ENCODE results near the gene UGT1A1. TPM values are rescaled to one million over a fixed set of nuclear protein-coding genes. Genes with fewer than 3 reads are reported as not detected.
A peak's percentile ranks its signal among the peaks of the same experiment; 100 is the strongest.
"Not testable (repeated sequence)": the region's sequence is repeated elsewhere in the genome, so short reads cannot be mapped to it uniquely, and the experiment has no call there.

The UGT1A1 gene
- total RNA-seq = not detected
- total RNA-seq = 0 to 0.12 reads per million in 2 donors

- no peak within 1 kb of the TSS for H3K27ac Mint-ChIP-seq
- DNase-seq = no peak
- peaks cover 31% of the 10 kb centered on the region for H3K27me3 Mint-ChIP-seq
- H3K4me1 Mint-ChIP-seq = no peaks in the 10 kb centered on the region
- H3K4me3 Mint-ChIP-seq = no peak within 1 kb of the TSS
- no peaks in the 10 kb centered on the region for H3K36me3 Mint-ChIP-seq (ENCODE audit: low read depth)
- ATAC-seq = no peak
- H3K9me3 ChIP-seq (ENCODE audit: control insufficient read depth, low read length, poor library complexity, severe bottlenecking) = no peaks in the 10 kb centered on the region
Measured at GRCh38 chr2:233760043-233760442, at the start of gene UGT1A1. Gene UGT1A1 (plus strand): TSS chr2:233760270. CDS start chr2:233760288, 18 bp downstream.

GRCh38 chr2:233711312-233712008 lies 48.6 kb upstream of the UGT1A1 start:
- peaks cover 7% of the 10 kb centered on the region for H3K36me3 Mint-ChIP-seq (ENCODE audit: low read depth)
- no peaks in the 10 kb centered on the region for H3K9me3 ChIP-seq (ENCODE audit: control insufficient read depth, low read length, poor library complexity, severe bottlenecking)
- H3K4me3 Mint-ChIP-seq = no peak overlapping the region
- peaks cover 77% of the 10 kb centered on the region for H3K27me3 Mint-ChIP-seq
- peaks cover 8% of the 10 kb centered on the region for H3K4me1 Mint-ChIP-seq
- DNase-seq (peak; percentile 23 to 59 (median 30)), ATAC-seq (peak; percentile 61)
- no peak overlapping the region for H3K27ac Mint-ChIP-seq

GRCh38 chr2:233712611-233713261 lies 47.3 kb upstream of the UGT1A1 start, which contains the start of gene UGT1A5:
Gene UGT1A5 (plus strand): TSS chr2:233712907. CDS start chr2:233712992, 85 bp downstream.
- Mint-ChIP-seq H3K27me3 (peaks cover 81% of the 10 kb centered on the region), H3K36me3 (ENCODE audit: low read depth) (peaks cover 3% of the 10 kb centered on the region), H3K27ac (no peak within 1 kb of the TSS), H3K4me1 (peaks cover 8% of the 10 kb centered on the region), H3K4me3 (no peak within 1 kb of the TSS)
- no peaks in the 10 kb centered on the region for H3K9me3 ChIP-seq (ENCODE audit: control insufficient read depth, low read length, poor library complexity, severe bottlenecking)
- no peak for ATAC-seq
- no peak for DNase-seq

DNA sequence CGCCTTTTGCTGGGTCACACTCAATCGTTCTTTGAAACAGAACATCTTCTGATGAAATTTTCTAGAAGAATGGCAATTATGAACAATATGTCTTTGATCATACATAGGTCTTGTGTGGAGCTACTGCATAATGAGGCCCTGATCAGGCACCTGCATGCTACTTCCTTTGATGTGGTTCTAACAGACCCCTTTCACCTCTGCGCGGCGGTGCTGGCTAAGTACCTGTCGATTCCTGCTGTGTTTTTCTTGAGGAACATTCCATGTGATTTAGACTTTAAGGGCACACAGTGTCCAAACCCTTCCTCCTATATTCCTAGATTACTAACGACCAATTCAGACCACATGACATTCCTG lies 46.8 kb upstream of the UGT1A1 start:
- H3K4me3 Mint-ChIP-seq = no peak overlapping the region

GRCh38 chr2:233714121-233714520 lies 45.9 kb upstream of the UGT1A1 start:
- H3K36me3 Mint-ChIP-seq (ENCODE audit: low read depth) = peaks cover 3% of the 10 kb centered on the region
- H3K27me3 Mint-ChIP-seq = peaks cover 82% of the 10 kb centered on the region
- no peak for ATAC-seq
- H3K9me3 ChIP-seq (ENCODE audit: control insufficient read depth, low read length, poor library complexity, severe bottlenecking) = no peaks in the 10 kb centered on the region
- H3K27ac Mint-ChIP-seq = no peak overlapping the region
- peaks cover 10% of the 10 kb centered on the region for H3K4me1 Mint-ChIP-seq
- no peak overlapping the region for H3K4me3 Mint-ChIP-seq
- no peak for DNase-seq

More for the DNA sequence above, 46.8 kb upstream of the UGT1A1 start:
- Mint-ChIP-seq H3K27ac (no peak overlapping the region), H3K4me1 (peaks cover 9% of the 10 kb centered on the region), H3K36me3 (ENCODE audit: low read depth) (peaks cover 3% of the 10 kb centered on the region), H3K27me3 (peaks cover 81% of the 10 kb centered on the region)
- no peaks in the 10 kb centered on the region for H3K9me3 ChIP-seq (ENCODE audit: control insufficient read depth, low read length, poor library complexity, severe bottlenecking)
- DNase-seq (no peak), ATAC-seq (no peak)

- H3K9me3 ChIP-seq (ENCODE audit: control insufficient read depth, low read length, poor library complexity, severe bottlenecking) = no peaks in the 10 kb centered on the region
- Mint-ChIP-seq H3K27me3 (peaks cover 75% of the 10 kb centered on the region), H3K4me1 (peaks cover 4% of the 10 kb centered on the region), H3K27ac (no peak within 1 kb of the TSS), H3K4me3 (no peak within 1 kb of the TSS), H3K36me3 (ENCODE audit: low read depth) (no peaks in the 10 kb centered on the region)
- DNase-seq = no peak
- no peak for ATAC-seq
Measured at GRCh38 chr2:233718552-233718951, 41.5 kb upstream of the UGT1A1 start, which contains the start of gene UGT1A4. Gene UGT1A4 (plus strand): TSS chr2:233718736. CDS start chr2:233718821, 85 bp downstream.

- DNase-seq = no peak
- H3K27ac Mint-ChIP-seq = no peak within 1 kb of the TSS
- no peak within 1 kb of the TSS for H3K4me3 Mint-ChIP-seq
- no peaks in the 10 kb centered on the region for H3K9me3 ChIP-seq (ENCODE audit: control insufficient read depth, low read length, poor library complexity, severe bottlenecking)
- no peaks in the 10 kb centered on the region for H3K36me3 Mint-ChIP-seq (ENCODE audit: low read depth)
- peaks cover 37% of the 10 kb centered on the region for H3K27me3 Mint-ChIP-seq
- peaks cover 2% of the 10 kb centered on the region for H3K4me1 Mint-ChIP-seq
- no peak for ATAC-seq
Measured at GRCh38 chr2:233728723-233729301, 31.3 kb upstream of the UGT1A1 start, which contains the start of gene UGT1A3. Gene UGT1A3 (plus strand): TSS chr2:233729042. CDS start chr2:233729127, 85 bp downstream.

- H3K27me3 Mint-ChIP-seq = peaks cover 57% of the 10 kb centered on the region
- H3K4me3 Mint-ChIP-seq; H3K36me3 Mint-ChIP-seq (ENCODE audit: low read depth); ATAC-seq; H3K9me3 ChIP-seq (ENCODE audit: control insufficient read depth, low read length, poor library complexity, severe bottlenecking); H3K27ac Mint-ChIP-seq; DNase-seq; H3K4me1 Mint-ChIP-seq: not testable (repeated sequence)
Measured at GRCh38 chr2:233736868-233737653, 23.0 kb upstream of the UGT1A1 start.

- H3K9me3 ChIP-seq (ENCODE audit: control insufficient read depth, low read length, poor library complexity, severe bottlenecking) = no peaks in the 10 kb centered on the region
- Mint-ChIP-seq H3K4me3 (no peak overlapping the region), H3K4me1 (no peaks in the 10 kb centered on the region), H3K27me3 (peaks cover 60% of the 10 kb centered on the region), H3K36me3 (ENCODE audit: low read depth) (peaks cover 3% of the 10 kb centered on the region), H3K27ac (no peak overlapping the region)
- no peak for ATAC-seq
- DNase-seq = no peak
Measured at GRCh38 chr2:233740870-233741269, 19.2 kb upstream of the UGT1A1 start.

- Mint-ChIP-seq H3K4me3 (no peak overlapping the region), H3K4me1 (no peaks in the 10 kb centered on the region), H3K27me3 (peaks cover 66% of the 10 kb centered on the region), H3K36me3 (ENCODE audit: low read depth) (peaks cover 3% of the 10 kb centered on the region), H3K27ac (no peak overlapping the region)
- ATAC-seq (no peak), DNase-seq (no peak)
- no peaks in the 10 kb centered on the region for H3K9me3 ChIP-seq (ENCODE audit: control insufficient read depth, low read length, poor library complexity, severe bottlenecking)
Measured at GRCh38 chr2:233743464-233744259, 16.4 kb upstream of the UGT1A1 start.

GRCh38 chr2:233745073-233745755 lies 14.9 kb upstream of the UGT1A1 start:
- H3K36me3 Mint-ChIP-seq (ENCODE audit: low read depth) = peaks cover under 1% of the 10 kb centered on the region
- no peaks in the 10 kb centered on the region for H3K4me1 Mint-ChIP-seq
- DNase-seq = no peak
- H3K27ac Mint-ChIP-seq = no peak overlapping the region
- peaks cover 52% of the 10 kb centered on the region for H3K27me3 Mint-ChIP-seq
- H3K9me3 ChIP-seq (ENCODE audit: control insufficient read depth, low read length, poor library complexity, severe bottlenecking) = no peaks in the 10 kb centered on the region
- no peak overlapping the region for H3K4me3 Mint-ChIP-seq
- no peak for ATAC-seq

DNA sequence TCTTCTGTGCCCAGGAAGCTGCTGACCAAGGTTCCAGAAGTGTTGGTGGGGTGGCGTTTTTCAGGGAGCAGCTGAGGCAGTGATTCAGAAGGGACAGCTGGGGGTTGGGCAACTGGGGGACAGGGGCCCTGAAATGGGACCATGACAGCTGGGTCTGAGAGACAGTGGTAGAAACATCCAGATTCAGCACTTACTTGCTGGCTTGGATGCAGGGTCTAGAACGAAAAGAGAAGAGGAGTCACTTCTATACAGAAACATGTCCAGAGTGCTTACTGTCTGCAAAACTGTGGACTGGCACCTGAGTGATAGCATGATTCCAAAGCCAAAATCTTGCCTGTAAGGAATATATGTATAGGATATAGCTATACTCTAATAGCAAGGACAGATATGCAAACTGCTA lies 14.2 kb upstream of the UGT1A1 start:
- not testable (repeated sequence) for H3K27ac Mint-ChIP-seq; DNase-seq; H3K4me3 Mint-ChIP-seq; H3K4me1 Mint-ChIP-seq; H3K9me3 ChIP-seq (ENCODE audit: control insufficient read depth, low read length, poor library complexity, severe bottlenecking); ATAC-seq; H3K36me3 Mint-ChIP-seq (ENCODE audit: low read depth)
- peaks cover 48% of the 10 kb centered on the region for H3K27me3 Mint-ChIP-seq
